Stimulated activated effector memory CD8-positive, alpha-beta T cell treated with anti-CD3 and anti-CD28 coated beads, Interleukin-12 subunit alpha, Interleukin-12 subunit beta, amount 100 ng/mL, for 72 hours (primary cell): ENCODE results near the gene CREB5.
"Not testable (repeated sequence)": the region's sequence is repeated elsewhere in the genome, so short reads cannot be mapped to it uniquely, and the experiment has no call there.

Experiments used
- ATAC-seq: fragments of 150-1000 bp; cut with Tn5 transposase; 2 replicates; pipeline ENCODE4 v1.10.0; 2021
- DNase-seq, 2 donors: peaks; one replicate each; pipeline ENCODE4 v3.0.0; 2021 to 2022; ENCODE audit warnings: low spot score in 2 of 2
- H3K27ac Mint-ChIP-seq: one replicate; pipeline ENCODE4 v1.8.0; 2022; ENCODE audit warnings: mild to moderate bottlenecking, mixed read lengths
- H3K36me3 Mint-ChIP-seq: one replicate; pipeline ENCODE4 v1.8.0; 2022; ENCODE audit warnings: mild to moderate bottlenecking, mixed read lengths
- H3K4me1 Mint-ChIP-seq: one replicate; pipeline ENCODE4 v1.8.0; 2022; ENCODE audit warnings: mixed read lengths
- H3K4me3 Mint-ChIP-seq: one replicate; pipeline ENCODE4 v1.8.0; 2022; ENCODE audit warnings: mild to moderate bottlenecking, mixed read lengths
- H3K9me3 Mint-ChIP-seq: one replicate; pipeline ENCODE4 v1.8.0; 2022; ENCODE audit warnings: mixed read lengths

CREB5 gene

GRCh38 chr7:28785041-28785995, 373.0 kb downstream of the CREB5 start:
- no peaks in the 10 kb centered on the region for H3K36me3 Mint-ChIP-seq
- no peaks in the 10 kb centered on the region for H3K9me3 Mint-ChIP-seq
- no peak for ATAC-seq
- H3K4me3 Mint-ChIP-seq = no peak overlapping the region
- no peak for DNase-seq
- H3K4me1 Mint-ChIP-seq = no peaks in the 10 kb centered on the region
- H3K27ac Mint-ChIP-seq = no peak overlapping the region

- H3K9me3 Mint-ChIP-seq, H3K4me3 Mint-ChIP-seq, H3K4me1 Mint-ChIP-seq, ATAC-seq, DNase-seq, H3K36me3 Mint-ChIP-seq, H3K27ac Mint-ChIP-seq: not testable (repeated sequence)
Observed at GRCh38 chr7:28786156-28786555, 373.8 kb downstream of the CREB5 start.

GRCh38 chr7:28787106-28787505, 374.8 kb downstream of the CREB5 start:
- H3K4me3 Mint-ChIP-seq = no peak overlapping the region
- no peaks in the 10 kb centered on the region for H3K4me1 Mint-ChIP-seq
- no peak for DNase-seq

GRCh38 chr7:28790467-28790866, 378.1 kb downstream of the CREB5 start:
- ATAC-seq (no peak), DNase-seq (no peak)
- Mint-ChIP-seq H3K4me1 (no peaks in the 10 kb centered on the region), H3K27ac (no peak overlapping the region), H3K36me3 (no peaks in the 10 kb centered on the region), H3K9me3 (no peaks in the 10 kb centered on the region), H3K4me3 (no peak overlapping the region)

More at GRCh38 chr7:28787106-28787505, 374.8 kb downstream of the CREB5 start:
- H3K27ac Mint-ChIP-seq = no peak overlapping the region
- H3K36me3 Mint-ChIP-seq = no peaks in the 10 kb centered on the region
- ATAC-seq = no peak
- no peaks in the 10 kb centered on the region for H3K9me3 Mint-ChIP-seq

GRCh38 chr7:28792858-28793257, 380.5 kb downstream of the CREB5 start:
- no peak for ATAC-seq
- Mint-ChIP-seq H3K27ac (no peak overlapping the region), H3K9me3 (no peaks in the 10 kb centered on the region), H3K4me1 (no peaks in the 10 kb centered on the region), H3K4me3 (no peak overlapping the region), H3K36me3 (no peaks in the 10 kb centered on the region)
- no peak for DNase-seq

- Mint-ChIP-seq H3K9me3 (no peaks in the 10 kb centered on the region), H3K4me3 (no peak overlapping the region), H3K4me1 (no peaks in the 10 kb centered on the region), H3K27ac (no peak overlapping the region), H3K36me3 (no peaks in the 10 kb centered on the region)
- ATAC-seq = no peak
- no peak for DNase-seq
Observed at GRCh38 chr7:28793381-28794085, 381.2 kb downstream of the CREB5 start.

GRCh38 chr7:28798274-28798673, 386.0 kb downstream of the CREB5 start:
- Mint-ChIP-seq H3K4me3 (no peak overlapping the region), H3K27ac (no peak overlapping the region), H3K4me1 (no peaks in the 10 kb centered on the region), H3K9me3 (no peaks in the 10 kb centered on the region), H3K36me3 (no peaks in the 10 kb centered on the region)
- DNase-seq (no peak), ATAC-seq (no peak)

GRCh38 chr7:28799619-28800018, 387.3 kb downstream of the CREB5 start:
- peaks cover 4% of the 10 kb centered on the region for H3K9me3 Mint-ChIP-seq
- no peak overlapping the region for H3K4me3 Mint-ChIP-seq
- no peak overlapping the region for H3K27ac Mint-ChIP-seq
- ATAC-seq (no peak), DNase-seq (no peak)
- no peaks in the 10 kb centered on the region for H3K4me1 Mint-ChIP-seq
- H3K36me3 Mint-ChIP-seq = no peaks in the 10 kb centered on the region

- ATAC-seq = no peak
- peaks cover 4% of the 10 kb centered on the region for H3K9me3 Mint-ChIP-seq
- no peak overlapping the region for H3K27ac Mint-ChIP-seq
- H3K4me1 Mint-ChIP-seq = no peaks in the 10 kb centered on the region
- H3K36me3 Mint-ChIP-seq = no peaks in the 10 kb centered on the region
- no peak overlapping the region for H3K4me3 Mint-ChIP-seq
- DNase-seq = no peak
Observed at GRCh38 chr7:28800150-28800549, 387.8 kb downstream of the CREB5 start.

GRCh38 chr7:28802450-28802849, 390.1 kb downstream of the CREB5 start:
- Mint-ChIP-seq H3K27ac (no peak overlapping the region), H3K4me3 (no peak overlapping the region), H3K9me3 (peaks cover 4% of the 10 kb centered on the region), H3K36me3 (no peaks in the 10 kb centered on the region), H3K4me1 (no peaks in the 10 kb centered on the region)
- no peak for ATAC-seq
- DNase-seq = no peak

GRCh38 chr7:28804157-28804556, 391.8 kb downstream of the CREB5 start:
- Mint-ChIP-seq H3K4me3 (no peak overlapping the region), H3K9me3 (peaks cover 4% of the 10 kb centered on the region), H3K27ac (no peak overlapping the region), H3K36me3 (no peaks in the 10 kb centered on the region), H3K4me1 (no peaks in the 10 kb centered on the region)
- ATAC-seq (no peak), DNase-seq (no peak)

- H3K27ac Mint-ChIP-seq = no peak overlapping the region
- H3K9me3 Mint-ChIP-seq = peaks cover 4% of the 10 kb centered on the region
- DNase-seq (no peak), ATAC-seq (no peak)
- no peaks in the 10 kb centered on the region for H3K4me1 Mint-ChIP-seq
- no peaks in the 10 kb centered on the region for H3K36me3 Mint-ChIP-seq
- no peak overlapping the region for H3K4me3 Mint-ChIP-seq
Observed at GRCh38 chr7:28804990-28805389, 392.7 kb downstream of the CREB5 start.

GRCh38 chr7:28806841-28807240, 394.5 kb downstream of the CREB5 start:
- H3K27ac Mint-ChIP-seq = no peak overlapping the region
- H3K4me1 Mint-ChIP-seq = no peaks in the 10 kb centered on the region
- H3K9me3 Mint-ChIP-seq = peaks cover 4% of the 10 kb centered on the region
- no peak for DNase-seq
- H3K4me3 Mint-ChIP-seq = no peak overlapping the region
- no peaks in the 10 kb centered on the region for H3K36me3 Mint-ChIP-seq
- no peak for ATAC-seq

- peaks cover 4% of the 10 kb centered on the region for H3K9me3 Mint-ChIP-seq
- H3K27ac Mint-ChIP-seq = no peak overlapping the region
- no peak for DNase-seq
- no peaks in the 10 kb centered on the region for H3K36me3 Mint-ChIP-seq
- ATAC-seq = no peak
- no peaks in the 10 kb centered on the region for H3K4me1 Mint-ChIP-seq
- no peak overlapping the region for H3K4me3 Mint-ChIP-seq
Observed at GRCh38 chr7:28807396-28807994, 395.2 kb downstream of the CREB5 start.

GRCh38 chr7:28808796-28809533, 396.6 kb downstream of the CREB5 start:
- H3K4me3 Mint-ChIP-seq = no peak overlapping the region
- H3K27ac Mint-ChIP-seq = no peak overlapping the region
- H3K4me1 Mint-ChIP-seq = no peaks in the 10 kb centered on the region
- peaks cover 4% of the 10 kb centered on the region for H3K9me3 Mint-ChIP-seq
- H3K36me3 Mint-ChIP-seq = no peaks in the 10 kb centered on the region
- ATAC-seq (no peak), DNase-seq (no peak)
